GM12874 (cell line): ENCODE results near the gene PTPRG.

Source experiments
- TF ChIP-seq, protein P1 (sequence below): IDR thresholded peaks from 2 replicates; pipeline ENCODE4 v1.5.1; 2011; ENCODE audit warnings: low read depth, mild to moderate bottlenecking, control low read depth, low read length, moderate library complexity; ENCODE audit not compliant: insufficient read depth

PTPRG gene

DNA sequence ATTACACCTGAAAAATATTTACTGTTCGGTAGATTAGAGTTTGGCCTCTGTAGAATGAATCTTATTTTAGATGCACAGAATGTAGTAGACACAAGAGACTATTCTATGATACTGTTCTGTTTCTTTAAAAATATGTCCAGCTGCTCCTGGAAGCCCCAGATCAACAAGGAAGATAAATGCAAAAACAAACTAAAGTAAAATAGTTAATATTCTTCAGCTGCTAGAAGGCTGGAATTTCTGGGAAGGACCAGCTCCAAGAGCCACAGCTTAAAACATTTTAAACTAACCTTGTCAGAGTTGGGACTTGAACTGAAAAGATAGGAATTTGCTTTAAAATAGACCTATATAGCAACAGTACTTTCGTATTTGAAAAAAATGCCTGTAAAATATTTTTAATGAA lies 277.9 kb downstream of the PTPRG start:
- TF ChIP-seq, protein P1, sequence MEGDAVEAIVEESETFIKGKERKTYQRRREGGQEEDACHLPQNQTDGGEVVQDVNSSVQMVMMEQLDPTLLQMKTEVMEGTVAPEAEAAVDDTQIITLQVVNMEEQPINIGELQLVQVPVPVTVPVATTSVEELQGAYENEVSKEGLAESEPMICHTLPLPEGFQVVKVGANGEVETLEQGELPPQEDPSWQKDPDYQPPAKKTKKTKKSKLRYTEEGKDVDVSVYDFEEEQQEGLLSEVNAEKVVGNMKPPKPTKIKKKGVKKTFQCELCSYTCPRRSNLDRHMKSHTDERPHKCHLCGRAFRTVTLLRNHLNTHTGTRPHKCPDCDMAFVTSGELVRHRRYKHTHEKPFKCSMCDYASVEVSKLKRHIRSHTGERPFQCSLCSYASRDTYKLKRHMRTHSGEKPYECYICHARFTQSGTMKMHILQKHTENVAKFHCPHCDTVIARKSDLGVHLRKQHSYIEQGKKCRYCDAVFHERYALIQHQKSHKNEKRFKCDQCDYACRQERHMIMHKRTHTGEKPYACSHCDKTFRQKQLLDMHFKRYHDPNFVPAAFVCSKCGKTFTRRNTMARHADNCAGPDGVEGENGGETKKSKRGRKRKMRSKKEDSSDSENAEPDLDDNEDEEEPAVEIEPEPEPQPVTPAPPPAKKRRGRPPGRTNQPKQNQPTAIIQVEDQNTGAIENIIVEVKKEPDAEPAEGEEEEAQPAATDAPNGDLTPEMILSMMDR: no peak

DNA sequence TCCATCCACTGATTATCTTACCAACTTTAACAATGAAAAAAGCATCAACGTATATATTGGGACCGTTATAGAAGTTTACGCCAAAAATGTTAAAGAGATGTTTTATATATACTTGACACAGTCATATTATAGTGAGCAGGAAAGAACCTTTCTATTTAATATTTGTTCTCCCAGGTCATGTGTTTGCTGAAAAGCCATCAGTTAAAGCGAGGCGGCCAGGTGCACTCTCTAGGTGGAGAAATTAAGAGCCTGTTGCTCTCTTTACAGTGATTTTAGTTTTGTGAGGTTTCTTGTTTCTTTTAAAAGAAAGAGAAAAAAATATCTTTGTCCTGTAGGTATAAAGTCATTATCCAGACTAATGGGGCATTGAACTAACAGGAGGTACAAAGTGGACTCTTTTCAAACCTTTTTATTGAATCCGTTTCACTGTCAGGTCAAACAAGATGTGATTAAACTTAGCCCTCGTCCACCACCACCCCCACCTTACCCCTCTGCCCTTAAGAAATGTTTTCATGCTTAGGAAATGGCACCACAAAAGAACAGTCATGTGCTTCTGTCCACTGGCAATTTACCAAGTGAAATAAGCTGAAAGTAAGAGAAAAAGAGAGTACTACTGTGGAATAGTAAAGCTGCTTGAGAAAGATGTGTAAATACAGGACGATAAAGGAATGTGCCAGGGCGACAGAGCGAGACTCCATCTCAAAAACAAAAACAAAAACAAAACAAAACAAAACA lies 279.9 kb downstream of the PTPRG start:
- TF ChIP-seq, protein P1: no peak

DNA sequence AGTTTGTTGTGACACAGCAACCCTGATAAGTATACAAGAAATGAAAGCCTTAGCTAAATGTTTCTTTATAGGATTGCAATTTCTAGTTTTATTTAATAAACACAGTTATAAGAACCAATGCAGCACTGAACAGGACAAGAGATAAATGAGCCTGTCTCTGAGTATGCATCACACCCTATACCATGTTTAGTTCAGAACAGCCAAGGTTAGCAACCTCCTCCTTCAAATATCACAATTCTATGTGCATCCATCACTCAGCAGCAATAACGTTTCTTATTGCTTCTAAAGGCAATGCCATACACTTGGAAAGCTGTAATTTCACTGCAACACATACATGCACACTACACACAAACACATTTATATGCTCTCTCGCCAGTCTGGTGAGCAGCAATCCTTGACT lies 280.6 kb downstream of the PTPRG start:
- TF ChIP-seq, protein P1: no peak

DNA sequence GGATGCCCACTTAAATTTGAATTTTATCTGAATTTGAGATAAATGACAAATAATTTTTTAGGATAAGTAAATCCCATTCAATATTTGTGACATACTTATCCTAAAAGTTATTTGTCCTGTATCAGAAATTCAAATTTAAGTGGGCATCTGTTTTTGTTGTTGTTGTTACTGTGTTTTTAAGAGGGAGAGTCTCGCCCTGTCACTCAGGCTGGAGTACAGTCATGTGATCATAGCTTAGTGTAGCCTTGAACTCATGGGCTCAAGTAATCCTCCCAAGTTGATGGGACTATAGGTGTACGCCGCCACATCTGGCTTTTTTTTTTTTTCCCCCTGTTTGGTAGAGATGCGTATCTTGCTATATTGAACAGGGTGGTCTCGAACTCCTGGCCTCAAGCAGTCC lies 283.0 kb downstream of the PTPRG start:
- TF ChIP-seq, protein P1: no peak

DNA sequence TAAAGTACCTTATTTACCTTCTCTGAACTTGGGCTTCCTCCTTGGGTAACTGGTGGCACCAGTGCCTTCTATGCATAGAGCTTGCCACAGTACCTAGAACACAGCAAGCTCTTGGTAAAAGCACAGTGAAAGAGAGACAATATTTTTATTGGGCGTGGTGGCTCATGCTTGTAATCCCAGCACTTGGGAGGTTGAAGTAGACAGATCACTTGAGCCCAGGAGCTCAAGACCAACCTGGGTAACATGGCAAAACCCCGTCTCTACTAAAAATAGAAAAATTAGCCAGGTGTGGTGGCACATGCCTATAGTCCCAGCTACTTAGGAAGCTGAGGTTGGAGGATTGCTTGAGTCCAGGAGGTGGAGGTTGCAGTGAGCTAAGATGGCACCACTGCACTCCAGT lies 285.1 kb downstream of the PTPRG start:
- TF ChIP-seq, protein P1: no peak

DNA sequence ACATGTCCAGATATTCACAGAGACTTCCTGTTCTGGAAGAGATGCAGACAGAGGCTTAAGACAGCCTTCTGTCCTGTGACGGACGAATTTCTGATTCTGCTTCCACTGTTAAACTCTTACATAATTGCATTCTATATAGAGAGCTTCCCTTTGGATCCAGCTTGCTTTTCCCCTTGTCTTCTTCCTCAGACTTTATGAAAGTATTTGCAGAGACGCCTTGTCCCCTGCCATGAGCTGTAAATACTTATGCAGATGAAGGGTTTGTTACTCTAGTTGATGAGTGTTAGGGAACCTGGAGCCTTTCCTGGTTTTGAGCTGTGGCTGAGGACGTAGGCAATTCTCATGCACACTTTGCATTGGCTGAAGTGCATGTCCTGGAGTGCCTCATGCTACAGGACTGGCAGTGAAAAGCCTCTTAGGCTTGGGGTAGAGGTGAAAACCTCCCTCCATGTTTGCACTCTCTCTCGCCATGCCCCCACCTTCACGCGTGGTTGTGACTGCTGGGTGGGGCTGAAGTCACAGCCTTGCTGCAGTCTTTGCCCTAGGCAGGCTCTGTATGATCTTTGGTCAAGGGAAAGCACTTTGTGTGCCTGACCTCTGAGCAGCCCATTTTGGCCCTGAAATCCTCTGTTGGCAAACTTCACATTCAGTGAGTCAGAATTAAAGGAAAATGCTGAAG lies 286.6 kb downstream of the PTPRG start:
- TF ChIP-seq, protein P1: no peak

DNA sequence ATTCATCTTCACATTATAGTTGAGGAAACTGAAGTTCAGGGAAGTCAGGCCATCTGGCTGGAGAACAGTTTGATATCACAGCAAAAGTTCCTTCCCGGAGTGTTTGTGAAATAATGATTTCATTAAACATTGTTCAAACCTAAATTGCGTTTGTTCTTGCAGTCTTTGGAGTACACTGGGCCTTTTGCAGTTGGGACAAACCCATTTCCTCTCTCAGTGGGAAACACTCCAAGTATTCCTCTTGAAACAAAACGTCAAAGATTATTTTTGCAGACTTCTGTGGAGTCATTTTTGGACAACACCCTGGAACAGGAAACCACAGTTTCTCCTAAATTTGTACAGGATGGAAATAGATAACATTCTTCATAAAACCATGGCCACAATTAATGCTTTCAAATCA lies 287.5 kb downstream of the PTPRG start:
- TF ChIP-seq, protein P1: no peak
